ENCODE measurements around the gene CD300H.
"Not testable (repeated sequence)": the region's sequence is repeated elsewhere in the genome, so short reads cannot be mapped to it uniquely, and the experiment has no call there.

CD300H gene

DNA sequence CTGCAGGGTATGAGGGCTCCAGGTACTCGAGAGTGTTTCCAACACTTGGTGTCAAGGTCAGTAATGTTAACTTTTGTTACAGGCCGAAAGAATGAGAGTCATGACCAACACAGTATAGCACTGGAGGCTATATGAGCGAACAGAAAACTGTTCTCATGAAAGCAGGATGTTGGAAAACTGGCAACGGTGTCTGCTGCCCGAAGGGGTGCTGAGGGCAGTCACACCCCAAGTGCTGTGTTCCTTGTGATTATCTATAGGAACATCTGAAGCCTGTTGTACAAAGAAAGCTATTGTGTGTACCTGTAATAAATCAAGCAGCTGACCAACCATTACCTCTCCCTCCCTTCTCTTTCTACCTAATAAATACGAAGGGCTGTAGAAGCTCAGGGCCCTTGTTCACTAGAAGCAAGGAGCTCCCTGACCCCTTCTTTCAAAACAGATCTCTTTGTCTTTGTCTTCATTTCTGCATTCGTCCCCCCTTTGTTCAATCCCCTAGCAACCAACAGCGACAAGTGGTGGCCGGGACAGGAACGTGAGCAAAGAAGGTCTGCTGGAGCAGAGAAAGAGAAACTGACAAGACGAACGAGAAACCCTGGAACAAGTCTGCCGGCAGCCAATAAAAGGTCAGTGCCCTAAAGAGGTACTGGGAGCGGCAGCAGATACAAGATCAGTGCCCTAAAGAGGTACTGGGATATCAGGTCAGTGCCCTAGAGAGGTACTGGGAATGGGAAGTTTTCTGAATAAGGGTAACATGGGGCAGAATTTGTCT is 17.2 kb upstream of the CD300H start:
- DNase-seq (ENCODE audit: low spot score): no peak

DNA sequence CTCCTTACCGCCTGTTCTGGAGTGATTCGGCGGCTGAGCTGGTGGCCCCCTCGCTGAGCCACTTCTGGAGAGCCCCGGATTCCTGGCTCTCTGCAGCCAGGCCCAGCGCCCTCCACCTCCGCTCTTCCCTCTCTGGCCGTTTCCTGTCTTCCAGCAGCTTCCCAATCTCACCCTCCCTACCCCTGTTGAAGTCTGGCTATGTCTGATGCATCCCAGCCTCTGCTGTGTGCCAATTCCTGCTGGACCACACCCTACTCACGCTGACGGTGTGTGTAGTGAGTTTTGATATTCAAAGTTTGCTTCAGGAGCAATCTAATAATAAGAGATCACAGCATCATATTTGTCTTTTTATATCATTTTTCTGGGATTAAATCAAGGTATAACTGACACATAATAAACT is 15.3 kb upstream of the CD300H start:
- DNase-seq (ENCODE audit: low spot score): no peak

DNA sequence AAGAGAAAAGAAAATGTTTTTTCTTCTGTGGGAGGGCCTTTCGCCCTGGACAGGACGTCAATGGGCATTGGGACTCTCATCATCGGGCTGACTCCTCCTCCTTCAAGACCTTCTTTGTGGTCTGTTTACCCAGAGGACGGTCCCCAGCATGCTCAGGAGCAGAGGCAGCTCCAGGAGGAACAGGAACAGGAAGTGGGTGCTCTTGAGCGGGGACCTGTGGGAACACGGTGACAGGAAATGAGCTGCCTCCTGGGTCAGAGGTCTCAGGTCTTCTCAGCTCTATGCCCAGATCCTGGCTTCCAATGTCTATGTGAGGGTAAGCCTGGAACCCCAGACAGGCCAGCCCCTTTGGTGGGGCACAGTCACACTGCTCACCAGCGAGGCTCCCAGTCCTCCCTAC is 12.6 kb upstream of the CD300H start:
- DNase-seq (ENCODE audit: low spot score): no peak

DNA sequence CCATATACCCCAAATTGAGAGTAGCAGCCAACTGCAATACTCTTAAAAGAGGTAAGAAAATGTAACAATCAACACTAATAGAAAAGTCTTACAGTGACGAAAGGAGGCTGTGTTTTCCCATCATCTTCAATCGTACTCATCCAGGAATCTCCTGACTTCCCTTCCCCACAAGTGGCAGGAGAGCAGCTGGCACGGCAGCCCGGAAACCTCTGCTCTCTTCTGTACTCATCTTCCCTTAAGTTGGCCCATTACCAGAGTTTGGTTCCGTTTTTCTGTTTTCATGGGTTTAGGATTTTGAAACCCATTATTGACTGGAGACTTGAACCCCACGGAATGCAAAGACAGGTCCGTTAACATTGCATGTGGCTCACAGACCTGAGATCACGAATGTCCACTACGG is 11.7 kb upstream of the CD300H start:
- DNase-seq (ENCODE audit: low spot score): no peak

DNA sequence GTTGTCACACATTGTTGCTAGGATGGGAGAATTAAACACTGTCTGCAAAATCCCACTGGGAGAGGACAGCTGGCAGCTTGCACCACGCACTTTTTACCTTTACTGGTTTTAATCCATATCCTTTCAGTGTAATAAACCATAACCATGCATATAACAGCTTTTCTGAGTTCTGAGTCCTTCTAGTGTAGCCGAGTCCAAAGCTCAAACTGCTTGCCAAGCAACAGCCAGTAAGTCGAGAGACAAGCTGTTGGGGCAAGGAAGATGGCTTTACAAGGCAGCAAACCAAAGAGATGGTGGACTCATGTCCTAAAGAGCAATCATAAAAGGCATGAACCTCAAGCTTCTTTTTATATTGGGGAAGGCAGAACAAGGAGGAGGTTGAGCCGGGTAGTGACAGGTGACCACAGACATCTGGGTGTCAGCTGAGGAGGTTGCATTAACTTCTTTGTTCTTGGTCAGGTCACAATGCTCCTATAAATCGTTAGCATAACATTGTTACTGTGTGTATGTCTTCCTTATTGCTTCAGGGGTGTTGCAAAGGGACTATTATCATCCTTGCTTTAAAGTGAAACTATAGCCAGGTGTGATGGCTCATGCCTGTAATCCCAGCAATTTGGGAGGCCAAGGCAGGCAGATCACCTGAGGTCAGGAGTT is 7.3 kb upstream of the CD300H start:
- no peak for DNase-seq (ENCODE audit: low spot score)

DNA sequence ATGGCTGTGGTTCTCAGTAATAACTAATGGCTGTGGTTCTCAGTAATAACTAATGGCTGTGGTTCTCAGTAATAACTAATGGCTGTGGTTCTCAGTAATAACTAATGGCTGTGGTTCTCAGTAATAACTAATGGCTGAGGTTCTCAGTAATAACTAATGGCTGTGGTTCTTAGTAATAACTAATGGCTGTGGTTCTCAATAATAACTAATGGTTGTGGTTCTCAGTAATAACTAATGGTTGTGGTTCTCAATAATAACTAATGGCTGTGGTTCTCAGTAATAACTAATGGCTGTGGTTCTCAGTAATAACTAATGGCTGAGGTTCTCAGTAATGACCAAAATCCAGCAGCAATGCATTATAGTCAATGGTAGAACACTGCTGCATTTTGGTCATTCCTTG is 6.3 kb upstream of the CD300H start:
- not testable (repeated sequence) for DNase-seq (ENCODE audit: low spot score)

DNA sequence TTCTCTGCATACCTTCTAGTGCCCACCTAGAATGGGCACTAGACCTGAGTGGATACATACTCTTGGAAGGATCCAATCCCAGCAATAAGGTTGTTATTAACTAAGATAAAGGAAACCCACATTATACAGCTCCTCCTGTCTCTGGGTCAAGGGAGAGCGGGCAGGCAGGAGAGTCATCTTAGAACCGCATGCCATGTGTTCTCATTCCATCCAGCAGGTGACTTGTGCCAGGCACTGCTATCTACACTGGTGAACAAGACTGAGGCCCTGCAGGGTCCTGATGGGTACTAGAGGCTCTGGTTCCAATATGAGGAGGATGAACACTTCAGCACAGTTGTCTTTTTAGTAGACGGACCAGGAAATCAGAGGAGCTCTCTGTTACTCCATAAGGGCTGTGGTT is 5.9 kb upstream of the CD300H start:
- no peak for DNase-seq (ENCODE audit: low spot score)

DNA sequence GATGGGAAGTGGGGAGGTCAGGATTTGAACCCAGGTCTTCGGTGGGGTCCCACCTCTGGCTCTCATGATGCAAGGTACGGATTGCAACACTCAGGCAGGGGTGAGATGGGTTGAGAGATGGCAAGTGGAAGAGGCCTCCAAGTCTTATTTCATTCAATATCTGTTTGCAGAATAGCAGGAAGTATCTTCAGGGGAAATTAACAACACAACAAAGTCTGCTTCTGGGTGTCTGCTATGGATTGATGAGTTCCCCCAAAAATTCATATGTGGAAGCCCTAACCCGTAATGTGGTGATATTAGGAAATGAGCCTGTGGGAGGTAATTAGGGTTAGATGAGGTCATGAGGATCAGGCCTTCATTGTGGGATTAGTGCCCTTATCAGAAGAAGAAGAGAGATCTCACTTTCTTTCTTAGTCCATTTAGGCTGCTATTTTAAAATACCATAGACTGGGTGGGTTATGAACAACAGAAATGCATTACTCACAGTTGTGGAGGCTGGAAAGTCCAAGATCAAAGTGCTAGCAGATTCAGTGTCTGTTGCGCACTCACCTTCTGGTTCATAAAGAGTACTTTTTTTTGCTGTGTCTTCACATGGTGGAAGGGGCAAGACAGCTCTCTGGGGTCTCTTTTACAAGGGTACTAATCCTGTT is 4.4 kb upstream of the CD300H start:
- DNase-seq (ENCODE audit: low spot score): no peak

DNA sequence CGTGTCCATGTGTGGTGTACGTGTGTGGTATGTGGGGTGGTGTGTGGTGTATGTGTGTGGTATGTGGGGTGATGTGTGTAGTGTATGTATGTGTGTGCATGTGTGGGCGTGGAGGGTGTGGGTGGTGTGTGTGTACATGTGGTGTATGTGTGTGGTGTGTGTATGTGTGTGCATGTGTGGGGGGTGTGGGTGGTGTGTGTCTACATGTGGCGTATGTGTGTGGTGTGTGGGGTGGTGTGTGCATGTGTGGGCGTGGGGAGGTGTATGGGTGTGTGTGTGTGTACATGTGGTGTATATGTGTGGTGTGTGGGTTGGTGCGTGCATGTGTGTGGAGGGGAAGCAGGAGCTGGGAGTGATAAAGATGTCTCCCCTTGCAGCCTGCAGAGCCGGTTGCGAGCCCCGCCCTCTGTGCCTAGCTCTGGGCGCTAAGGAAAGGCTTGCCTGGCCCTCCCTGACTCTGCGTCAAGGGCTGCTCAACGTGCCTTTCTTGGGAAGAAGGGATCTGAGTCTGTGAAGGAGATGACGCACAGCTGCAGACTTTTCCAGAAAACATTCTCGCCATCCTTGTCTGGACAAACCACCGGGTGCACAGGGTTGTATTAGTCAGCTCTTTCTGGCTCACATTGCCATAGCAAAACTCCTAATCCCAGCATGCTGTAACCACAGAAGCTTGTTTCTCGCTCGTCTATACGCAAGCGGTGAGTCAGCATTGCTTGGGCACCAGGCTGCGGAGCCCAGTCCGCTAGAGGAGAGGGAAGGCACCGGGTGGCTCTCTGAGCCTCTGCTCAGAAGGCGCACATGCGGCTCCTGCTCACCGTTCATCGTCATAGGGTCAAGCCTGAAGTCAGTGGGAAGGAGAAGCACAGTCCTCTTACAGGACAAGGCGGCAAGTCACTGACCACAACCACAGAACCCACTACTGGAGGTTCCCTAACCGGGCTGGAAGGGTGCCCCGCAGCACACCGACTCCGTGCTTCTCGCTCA is 2.0 kb upstream of the CD300H start:
- DNase-seq (ENCODE audit: low spot score): no peak

DNA sequence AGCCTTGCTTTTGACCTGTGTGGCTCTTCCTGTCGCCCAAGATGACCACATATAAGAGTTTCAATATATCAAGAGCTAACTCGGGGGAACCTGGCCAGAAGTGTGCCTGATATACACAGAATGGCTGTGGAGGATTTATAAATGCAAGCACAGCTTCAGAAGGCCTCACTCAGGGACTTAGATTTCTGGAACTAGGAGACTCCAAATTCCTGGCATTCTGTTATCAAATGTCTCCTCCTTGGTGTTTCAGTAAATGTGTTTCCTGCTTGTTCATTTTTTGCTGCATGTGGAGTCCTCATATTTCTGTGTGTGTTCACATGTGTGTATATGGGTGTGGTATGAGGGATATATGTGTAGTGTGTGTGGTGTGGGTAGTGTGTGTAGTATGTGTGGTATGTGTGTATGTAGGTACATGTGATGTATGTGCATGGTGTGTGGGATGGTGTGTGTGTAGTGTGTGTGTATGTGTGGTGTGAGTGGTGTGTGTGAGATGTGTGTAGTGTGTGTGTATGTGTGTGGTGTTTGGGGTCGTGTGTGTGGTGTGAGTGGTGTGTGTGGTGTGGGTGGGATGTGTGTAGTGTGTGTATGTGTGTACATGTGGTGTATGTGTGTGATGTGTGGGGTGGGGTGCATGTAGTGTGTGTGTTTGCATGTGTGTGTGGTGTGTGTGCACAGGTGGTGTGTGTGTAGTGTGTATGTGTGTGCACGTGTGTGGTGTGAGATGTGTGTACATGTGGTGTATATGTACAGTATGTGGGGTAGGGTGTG is 981 bp upstream of the CD300H start:
- no peak for DNase-seq (ENCODE audit: low spot score)

DNA sequence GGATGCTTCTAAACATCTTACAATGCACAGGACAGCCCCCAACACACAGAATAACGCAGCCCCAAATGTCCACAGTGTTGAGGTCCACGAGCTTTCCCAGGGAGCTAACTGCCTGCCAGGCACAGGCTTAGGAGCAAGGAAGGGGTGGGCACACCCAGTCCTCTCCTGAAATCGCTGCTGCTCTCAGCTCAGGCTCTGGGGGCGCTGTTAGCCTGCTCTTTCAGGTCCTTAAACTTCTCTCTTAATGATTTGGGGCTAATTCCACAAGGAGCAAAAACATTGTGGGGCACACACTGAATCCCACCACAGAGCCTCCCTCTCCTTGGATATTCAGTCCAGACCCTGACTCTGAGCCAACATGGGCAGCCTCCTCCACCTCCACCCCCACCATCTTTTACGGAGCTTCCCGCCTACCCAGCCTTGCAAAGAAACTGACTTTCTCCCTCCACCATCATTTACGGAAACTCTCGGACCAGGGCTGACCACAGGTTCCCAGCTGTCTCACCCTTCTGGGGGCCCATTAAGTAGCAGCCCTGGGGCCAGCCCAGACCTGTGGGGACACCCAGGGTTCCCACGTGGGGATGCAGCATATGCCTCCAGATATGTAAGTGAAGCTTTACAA is 1.1 kb downstream of the CD300H start:
- DNase-seq (ENCODE audit: low spot score): peak; percentile 7

DNA sequence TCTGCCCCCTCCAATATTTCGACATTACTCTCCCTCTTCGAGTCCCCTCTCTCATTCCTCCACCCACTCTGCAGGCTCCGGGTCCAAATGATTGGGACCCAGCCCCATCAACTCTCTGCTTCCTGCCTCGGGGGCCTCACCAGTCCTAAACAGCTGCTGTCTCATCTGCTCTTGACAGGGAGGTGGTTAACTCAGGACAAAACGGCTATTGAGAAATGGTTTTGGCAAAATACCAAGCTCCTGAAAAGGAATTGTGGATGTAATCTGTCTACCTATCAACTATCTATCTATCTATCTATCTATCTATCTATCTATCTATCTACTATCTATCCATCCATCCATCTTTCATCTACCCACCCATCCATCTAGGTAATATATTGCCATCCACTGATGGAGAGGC is 2.2 kb downstream of the CD300H start:
- DNase-seq (ENCODE audit: low spot score): no peak

DNA sequence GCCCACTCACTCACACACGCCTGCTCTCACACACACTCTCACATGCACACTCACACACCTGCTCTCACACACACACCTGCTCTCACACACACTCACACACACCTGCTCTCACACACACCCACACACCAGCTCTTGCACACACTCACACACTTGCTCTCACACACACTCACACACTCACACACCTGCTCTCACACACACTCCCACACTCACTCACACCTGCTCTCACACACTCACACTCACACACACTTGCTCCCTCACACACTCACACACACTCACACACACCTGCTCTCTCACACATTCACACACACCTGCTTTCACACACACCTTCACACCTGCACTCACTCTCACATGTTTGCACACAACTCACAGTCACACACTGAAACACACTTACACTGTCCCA is 4.0 kb downstream of the CD300H start:
- no peak for DNase-seq (ENCODE audit: low spot score)

DNA sequence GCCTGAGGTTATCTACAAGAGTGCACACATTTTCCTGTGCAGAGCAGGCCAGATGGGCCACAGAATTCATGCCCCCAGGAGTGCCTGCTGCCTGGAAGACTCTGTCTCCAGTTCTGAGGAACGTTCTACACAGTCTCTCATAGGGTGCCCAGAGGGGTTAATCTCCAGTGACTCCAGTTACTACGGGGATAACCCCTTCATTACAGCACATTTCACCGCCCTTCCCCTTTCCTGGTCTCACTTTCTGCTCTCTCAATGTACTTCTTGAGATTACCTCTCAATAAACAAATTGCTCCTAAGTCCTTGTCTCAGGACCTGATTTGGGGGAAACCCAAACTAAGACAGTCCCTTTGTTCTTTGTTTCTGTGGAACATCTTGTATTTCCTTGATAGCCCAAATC is 5.7 kb downstream of the CD300H start:
- DNase-seq (ENCODE audit: low spot score): no peak

DNA sequence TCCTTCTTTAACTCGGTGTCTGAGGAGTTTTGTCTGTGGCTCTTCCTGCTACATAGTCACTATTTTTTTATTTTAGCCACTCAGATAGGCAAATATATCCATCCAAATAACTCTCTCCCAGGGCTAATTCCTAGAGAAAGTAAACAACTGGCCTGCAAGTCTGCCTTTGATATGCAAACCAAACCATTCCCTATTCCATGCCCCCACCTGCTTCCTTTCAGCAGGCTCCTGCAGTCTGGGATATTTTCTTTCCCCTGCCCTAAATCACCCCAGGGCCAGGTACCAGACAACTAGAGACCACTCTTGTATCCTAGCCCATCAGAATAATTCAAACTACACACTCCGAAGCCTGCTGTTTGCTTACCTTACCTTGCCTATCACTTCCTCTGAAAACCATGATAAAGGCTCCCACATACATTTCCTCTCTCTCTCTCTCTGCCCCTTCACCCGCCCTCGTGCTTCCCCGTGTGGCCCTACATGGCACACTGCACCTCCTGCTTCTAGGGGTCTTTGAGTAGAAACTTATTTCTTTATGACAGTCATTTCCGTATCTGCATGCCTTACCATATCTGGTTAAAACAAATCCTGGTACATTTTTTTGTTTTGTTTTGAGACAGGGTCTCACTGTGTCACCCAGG is 8.3 kb downstream of the CD300H start:
- no peak for DNase-seq (ENCODE audit: low spot score)

DNA sequence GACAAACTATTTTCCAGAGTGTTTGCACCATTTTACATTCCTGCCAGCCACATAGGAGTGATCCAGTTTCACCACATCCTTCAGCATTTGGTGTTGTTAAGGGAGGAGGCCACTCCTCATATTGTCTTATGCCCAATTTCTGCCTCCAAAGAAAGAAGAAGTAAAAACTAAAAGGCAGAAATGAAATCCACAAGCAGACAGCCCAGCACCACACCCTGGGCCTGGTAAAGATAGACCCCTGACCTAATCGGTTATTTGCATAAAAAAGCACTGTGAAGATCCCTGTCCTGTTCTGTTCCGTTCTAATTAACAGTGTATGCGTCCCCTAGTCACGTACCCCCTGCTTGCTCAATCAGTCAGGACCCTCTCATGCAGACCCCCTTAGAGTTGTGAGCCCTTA is 8.9 kb downstream of the CD300H start:
- not testable (repeated sequence) for DNase-seq (ENCODE audit: low spot score)

DNA sequence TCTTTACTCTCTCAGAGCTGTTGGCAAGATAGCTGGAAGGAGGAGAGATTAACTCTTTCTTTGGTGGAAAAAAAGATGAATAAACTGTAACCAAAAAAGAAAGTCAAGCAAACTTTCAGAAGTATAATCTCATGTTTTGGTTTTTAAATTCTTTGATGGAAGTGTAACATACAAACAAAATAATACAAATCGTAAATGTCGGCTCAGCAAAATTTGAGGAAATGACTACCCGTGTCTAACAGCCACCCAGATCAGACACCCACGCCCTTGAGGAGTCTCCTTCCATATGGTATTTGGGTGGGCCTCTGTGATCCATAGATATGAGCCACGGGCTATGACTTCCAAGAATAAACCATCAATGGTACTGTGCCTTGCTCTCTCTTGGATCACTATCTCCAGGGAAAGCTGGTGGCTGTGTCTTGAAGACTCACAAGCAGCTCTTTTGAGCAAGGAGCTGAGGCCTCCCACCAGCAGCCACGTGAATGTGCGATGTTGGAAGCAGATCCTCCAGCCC is 11.8 kb downstream of the CD300H start:
- no peak for DNase-seq (ENCODE audit: low spot score)

DNA sequence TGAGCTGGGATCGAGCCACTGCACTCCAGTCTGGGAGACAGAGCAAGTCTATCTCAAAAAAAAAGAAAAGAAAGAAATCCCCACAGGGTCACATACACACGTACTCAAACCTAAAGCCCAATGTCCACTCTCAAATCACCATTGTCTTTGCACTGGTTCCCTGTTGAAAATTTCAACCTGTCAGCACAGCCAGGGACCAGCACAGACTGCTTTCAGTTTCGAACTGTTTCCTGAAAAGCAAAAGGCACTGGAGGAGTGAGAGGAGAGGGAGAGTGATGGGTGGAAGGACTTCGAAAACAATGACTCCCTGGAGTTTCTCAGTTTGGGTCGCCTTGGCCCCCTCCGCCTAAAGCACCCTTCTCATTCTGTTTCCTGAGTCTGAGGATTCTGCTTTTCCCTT is 12.4 kb downstream of the CD300H start:
- DNase-seq (ENCODE audit: low spot score): no peak

DNA sequence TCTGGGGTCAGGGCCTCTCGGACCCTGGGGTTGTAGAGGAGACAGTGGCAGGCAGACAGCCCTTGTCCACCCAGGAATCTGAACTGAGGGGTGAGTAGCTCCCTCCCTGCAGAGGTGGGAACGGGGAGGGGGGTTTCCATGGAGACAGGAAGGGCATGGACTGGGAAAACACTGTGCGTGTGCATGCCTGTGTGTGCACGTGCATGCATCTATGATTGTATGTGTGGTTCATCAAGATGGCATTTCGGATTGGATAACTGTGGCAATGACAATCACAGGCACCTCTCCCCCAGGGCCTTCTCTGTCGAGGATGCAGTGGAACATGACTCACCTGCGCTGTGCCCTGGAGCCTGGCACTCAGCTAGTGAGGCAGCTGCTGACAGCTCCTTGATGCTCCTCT is 15.3 kb downstream of the CD300H start:
- no peak for DNase-seq (ENCODE audit: low spot score)

DNA sequence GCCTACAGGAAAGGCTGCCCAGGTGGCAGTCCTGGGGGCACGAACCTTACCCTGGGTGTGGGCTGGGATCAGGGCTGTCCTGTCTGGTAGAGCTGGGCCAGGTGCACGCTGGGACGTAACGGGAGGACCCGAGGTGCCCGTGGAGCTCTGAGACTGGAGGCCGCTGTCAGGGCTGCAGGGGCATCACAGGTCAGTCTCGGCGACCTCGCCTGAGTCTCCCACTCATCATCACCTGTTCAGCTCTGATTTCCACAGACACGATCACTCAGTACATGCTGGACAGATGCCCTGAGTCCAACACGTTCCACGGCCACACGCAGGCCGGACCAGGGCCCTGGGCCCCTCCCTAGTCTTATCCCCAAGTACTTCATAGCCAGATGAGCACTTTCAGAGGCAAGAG is 16.7 kb downstream of the CD300H start:
- no peak for DNase-seq (ENCODE audit: low spot score)
